Hepatocyte (in vitro differentiated cells): Measurements from ENCODE around the gene ELF5. TPM values are rescaled to one million over a fixed set of nuclear protein-coding genes. Genes with fewer than 3 reads are reported as not detected.

Experiments
- DNase-seq: peaks from one replicate; pipeline ENCODE4 v3.0.0-alpha.2; 2016; ENCODE audit warnings: low spot score
- H2AFZ ChIP-seq: fragments of 200-600 bp; sonication (generic); 2 replicates; pipeline ENCODE4 v1.6.0; 2016; ENCODE audit warnings: antibody characterized with exemption, mild to moderate bottlenecking
- H3K27ac ChIP-seq: fragments of 200-600 bp; sonication (generic); 2 replicates; pipeline ENCODE4 v1.5.1; 2016; ENCODE audit warnings: mild to moderate bottlenecking
- H3K27me3 ChIP-seq: fragments of 200-600 bp; sonication (generic); 2 replicates; pipeline ENCODE4 v1.6.1; 2016
- H3K36me3 ChIP-seq: fragments of 200-600 bp; sonication (generic); replicated peaks from 2 replicates; pipeline ENCODE4 v1.5.1; 2016; ENCODE audit warnings: low read depth; ENCODE audit not compliant: insufficient read depth
- H3K4me1 ChIP-seq: fragments of 200-600 bp; sonication (generic); 2 replicates; pipeline ENCODE4 v1.5.1; 2016; ENCODE audit warnings: mild to moderate bottlenecking, moderate library complexity; ENCODE audit not compliant: insufficient read depth
- H3K4me2 ChIP-seq: fragments of 200-600 bp; sonication (generic); 2 replicates; pipeline ENCODE4 v1.6.0; 2016
- H3K4me3 ChIP-seq: fragments of 200-600 bp; sonication (generic); 2 replicates; pipeline ENCODE4 v1.5.1; 2016; ENCODE audit warnings: mild to moderate bottlenecking
- H3K79me2 ChIP-seq: fragments of 200-600 bp; sonication (generic); 2 replicates; pipeline ENCODE4 v1.6.0; 2017; ENCODE audit warnings: mild to moderate bottlenecking
- H3K9me2 ChIP-seq: fragments of 200-600 bp; sonication (generic); replicated peaks from 2 replicates; pipeline ENCODE4 v1.6.0; 2017; ENCODE audit warnings: mild to moderate bottlenecking; ENCODE audit not compliant: insufficient read depth
- H3K9me3 ChIP-seq: fragments of 200-600 bp; sonication (generic); 2 replicates; pipeline ENCODE4 v1.5.1; 2016; ENCODE audit warnings: low read depth, mild to moderate bottlenecking
- H4K20me1 ChIP-seq: fragments of 200-600 bp; sonication (generic); 2 replicates; pipeline ENCODE4 v1.6.0; 2016; ENCODE audit warnings: mild to moderate bottlenecking; ENCODE audit not compliant: insufficient read depth, poor library complexity, severe bottlenecking
- EZH2 ChIP-seq: fragments of 200-600 bp; sonication (generic); IDR thresholded peaks from 2 replicates; pipeline ENCODE4 v1.6.1; 2016; ENCODE audit warnings: antibody characterized with exemption, mild to moderate bottlenecking, borderline replicate concordance
- EZH2phosphoT487 ChIP-seq: fragments of 200-600 bp; sonication (generic); IDR thresholded peaks from one replicate; pipeline ENCODE4 v1.6.1; 2018; ENCODE audit warnings: antibody characterized with exemption, mild to moderate bottlenecking, low read depth, moderate library complexity; ENCODE audit not compliant: unreplicated experiment, severe bottlenecking
- WGBS: methylation state at CpG from one replicate; pipeline ENCODE4 v1.1.6; 2016; ENCODE audit warnings: low lambda C conversion rate; ENCODE audit errors: missing lambda C conversion rate; 5-methylcytosine and 5-hydroxymethylcytosine counted together
- polyA plus RNA-seq: library from polyadenylated mRNA; unstranded; fragments of >200 nt; fragmentation: Nextera tagmentation; extraction: Ambion mirVana; gene quantifications from 2 replicates; pipeline ENCODE4 v1.2.1, GENCODE V29; 2016
- total RNA-seq: library from RNA; depleted of rRNA; stranded (reverse); fragments of >200 nt; gene quantifications from 2 replicates; pipeline ENCODE4 v1.2.3, GENCODE V29; 2014
- TF ChIP-seq, protein P1 (sequence below): fragments of 200-600 bp; sonication (generic); IDR thresholded peaks from 2 replicates; pipeline ENCODE4 v1.5.1; 2016; ENCODE audit warnings: antibody characterized with exemption, mild to moderate bottlenecking; ENCODE audit not compliant: poor library complexity

Gene ELF5
- total and polyA plus RNA-seq, 2 experiments from 2014 or later, result 0.50 to 0.53 TPM

DNA sequence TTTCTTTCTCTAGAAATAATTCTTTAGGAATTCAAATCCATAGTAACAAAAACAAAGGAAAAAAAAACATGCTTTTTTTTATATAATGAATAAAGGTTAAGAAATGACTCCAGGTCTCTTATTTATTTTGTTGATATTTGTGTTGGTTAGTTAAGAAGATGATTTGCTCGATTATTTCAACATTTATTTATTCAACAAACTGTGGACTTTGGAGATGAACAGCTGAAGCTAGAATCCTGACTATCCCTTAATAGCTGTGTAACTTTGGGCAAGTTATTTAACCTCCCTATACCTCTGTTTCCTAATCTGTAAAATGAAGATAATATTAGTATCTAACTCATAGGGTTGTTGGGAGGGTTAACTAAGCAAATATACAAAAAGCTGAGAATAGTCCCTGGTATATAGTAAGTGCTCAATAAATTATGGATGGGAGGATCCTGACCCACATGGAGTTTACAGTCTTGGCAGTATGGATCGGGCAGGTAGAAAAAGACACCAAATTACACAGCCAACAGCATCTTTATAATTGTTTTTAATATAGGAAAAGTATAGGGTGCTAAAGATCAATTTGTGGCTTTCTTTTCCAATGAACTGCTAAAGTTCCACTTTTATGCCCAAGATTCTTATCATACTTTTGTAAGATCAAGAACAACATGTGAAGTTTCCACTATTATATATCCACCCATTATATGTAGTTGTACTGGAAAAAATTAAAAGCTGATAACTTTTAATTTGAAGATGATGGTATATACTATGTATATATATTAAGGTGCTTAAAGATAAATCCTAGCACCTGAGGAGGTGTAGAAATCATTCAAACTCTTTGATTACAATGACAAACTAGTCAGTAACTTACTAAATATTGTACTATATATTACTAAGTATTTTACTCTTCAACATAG lies 76.1 kb downstream of the ELF5 start:
- TF ChIP-seq EZH2phosphoT487, result no peak
- TF ChIP-seq, protein P1, sequence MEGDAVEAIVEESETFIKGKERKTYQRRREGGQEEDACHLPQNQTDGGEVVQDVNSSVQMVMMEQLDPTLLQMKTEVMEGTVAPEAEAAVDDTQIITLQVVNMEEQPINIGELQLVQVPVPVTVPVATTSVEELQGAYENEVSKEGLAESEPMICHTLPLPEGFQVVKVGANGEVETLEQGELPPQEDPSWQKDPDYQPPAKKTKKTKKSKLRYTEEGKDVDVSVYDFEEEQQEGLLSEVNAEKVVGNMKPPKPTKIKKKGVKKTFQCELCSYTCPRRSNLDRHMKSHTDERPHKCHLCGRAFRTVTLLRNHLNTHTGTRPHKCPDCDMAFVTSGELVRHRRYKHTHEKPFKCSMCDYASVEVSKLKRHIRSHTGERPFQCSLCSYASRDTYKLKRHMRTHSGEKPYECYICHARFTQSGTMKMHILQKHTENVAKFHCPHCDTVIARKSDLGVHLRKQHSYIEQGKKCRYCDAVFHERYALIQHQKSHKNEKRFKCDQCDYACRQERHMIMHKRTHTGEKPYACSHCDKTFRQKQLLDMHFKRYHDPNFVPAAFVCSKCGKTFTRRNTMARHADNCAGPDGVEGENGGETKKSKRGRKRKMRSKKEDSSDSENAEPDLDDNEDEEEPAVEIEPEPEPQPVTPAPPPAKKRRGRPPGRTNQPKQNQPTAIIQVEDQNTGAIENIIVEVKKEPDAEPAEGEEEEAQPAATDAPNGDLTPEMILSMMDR, result no peak
- no peak for TF ChIP-seq EZH2
- Histone ChIP-seq H3K36me3 (no peaks in the 10 kb centered on the region), H3K4me3 (no peak overlapping the region), H3K9me2 (no peaks in the 10 kb centered on the region), H3K27ac (no peak overlapping the region), H3K27me3 (no peaks in the 10 kb centered on the region), H4K20me1 (no peaks in the 10 kb centered on the region), H3K4me2 (no peak overlapping the region), H3K79me2 (no peaks in the 10 kb centered on the region), H3K9me3 (no peaks in the 10 kb centered on the region), H3K4me1 (peaks cover 3% of the 10 kb centered on the region), H2AFZ (no peak overlapping the region)
- WGBS, result 87% methylated on average over 2 of the region's 2 CpGs
- DNase-seq, result no peak

DNA sequence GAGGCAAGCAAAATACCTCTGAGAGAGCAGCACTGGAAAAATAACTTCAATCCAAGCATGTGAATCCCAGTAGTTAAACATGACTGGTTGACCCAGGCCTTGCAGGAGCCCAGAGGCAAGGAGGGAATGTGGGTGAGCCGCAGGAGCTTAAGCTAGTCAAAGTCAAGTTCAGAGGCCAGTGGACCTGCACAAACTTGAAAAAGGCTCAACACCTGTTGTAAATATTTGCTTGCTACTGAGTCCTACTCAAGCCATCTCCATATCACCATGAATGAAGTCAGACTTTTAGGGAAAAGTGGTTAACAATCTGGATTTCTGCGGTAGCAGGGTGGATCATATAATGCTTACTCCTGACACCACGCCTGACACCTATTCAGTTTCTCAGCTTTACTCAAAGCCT lies 79.7 kb downstream of the ELF5 start:
- H3K79me2 ChIP-seq, result no peaks in the 10 kb centered on the region
- H4K20me1 ChIP-seq, result no peaks in the 10 kb centered on the region
- H3K4me3 ChIP-seq, result no peak overlapping the region
- no peak overlapping the region for H2AFZ ChIP-seq
- no peak overlapping the region for H3K4me2 ChIP-seq
- no peaks in the 10 kb centered on the region for H3K36me3 ChIP-seq
- TF ChIP-seq EZH2phosphoT487 (peak; percentile 80), EZH2 (no peak)
- no peaks in the 10 kb centered on the region for H3K9me3 ChIP-seq
- H3K27me3 ChIP-seq, result no peaks in the 10 kb centered on the region
- H3K4me1 ChIP-seq, result no peaks in the 10 kb centered on the region
- 80% methylated on average over 3 of the region's 3 CpGs for WGBS
- H3K9me2 ChIP-seq, result no peaks in the 10 kb centered on the region
- peak; percentile 19 for DNase-seq
- H3K27ac ChIP-seq, result no peak overlapping the region

DNA sequence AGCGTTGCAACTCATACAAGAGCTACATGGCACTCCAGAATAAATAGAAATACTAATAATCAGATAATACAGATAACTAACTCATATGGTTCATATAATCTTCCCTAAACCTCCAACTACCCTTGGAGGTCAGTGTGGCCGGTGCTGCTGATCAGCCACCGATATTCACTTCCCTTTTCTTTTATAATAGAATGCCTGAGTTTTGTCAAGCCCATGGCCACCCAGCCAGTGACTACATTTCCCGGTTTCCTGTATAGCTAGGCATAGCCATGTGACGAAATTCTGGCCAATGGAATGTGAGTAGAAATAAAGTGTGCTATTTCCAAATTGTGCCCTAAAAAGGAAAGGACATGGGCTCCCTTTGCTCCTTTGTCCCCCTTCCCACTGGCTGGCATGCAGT lies 80.8 kb downstream of the ELF5 start:
- WGBS, result 89% methylated on average over 5 of the region's 5 CpGs
- Histone ChIP-seq H3K27ac (no peak overlapping the region), H3K79me2 (no peaks in the 10 kb centered on the region), H3K9me3 (no peaks in the 10 kb centered on the region), H2AFZ (no peak overlapping the region), H4K20me1 (no peaks in the 10 kb centered on the region), H3K4me1 (peaks cover 4% of the 10 kb centered on the region), H3K4me3 (no peak overlapping the region), H3K27me3 (no peaks in the 10 kb centered on the region), H3K4me2 (no peak overlapping the region), H3K9me2 (no peaks in the 10 kb centered on the region), H3K36me3 (no peaks in the 10 kb centered on the region)
- DNase-seq, result no peak
- TF ChIP-seq EZH2phosphoT487 (no peak), EZH2 (no peak)
- TF ChIP-seq, protein P1, result no peak

DNA sequence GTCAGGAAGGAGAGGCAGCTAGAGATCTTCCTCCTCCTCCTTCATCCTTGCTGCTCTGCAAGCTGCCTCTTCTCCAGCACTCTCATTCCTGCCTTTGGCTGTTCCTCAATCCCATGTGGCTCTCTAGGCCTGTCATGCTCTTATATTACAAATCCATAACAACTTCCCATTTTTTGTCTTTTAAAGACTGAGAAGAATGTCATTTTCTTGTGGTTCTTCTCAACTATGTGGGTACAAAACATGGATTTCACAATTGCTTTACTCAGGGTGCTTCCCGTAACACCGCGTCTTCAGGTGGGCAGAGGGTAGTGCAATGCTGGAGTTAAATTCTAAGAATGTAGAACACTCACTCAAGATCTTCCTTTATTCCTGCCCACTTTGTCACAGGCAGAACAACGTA lies 81.6 kb downstream of the ELF5 start:
- Histone ChIP-seq H3K4me1 (peaks cover 9% of the 10 kb centered on the region), H3K79me2 (no peaks in the 10 kb centered on the region), H3K4me3 (no peak overlapping the region), H3K27me3 (no peaks in the 10 kb centered on the region), H2AFZ (no peak overlapping the region), H3K27ac (no peak overlapping the region), H3K9me2 (no peaks in the 10 kb centered on the region), H3K4me2 (no peak overlapping the region), H4K20me1 (no peaks in the 10 kb centered on the region), H3K36me3 (no peaks in the 10 kb centered on the region), H3K9me3 (no peaks in the 10 kb centered on the region)
- TF ChIP-seq, protein P1, result no peak
- TF ChIP-seq EZH2, result no peak
- TF ChIP-seq EZH2phosphoT487, result no peak
- 96% methylated on average over 4 of the region's 4 CpGs for WGBS
- no peak for DNase-seq
